Caki2 (cell line): ENCODE results near the gene PAXX. TPM values are rescaled to one million over a fixed set of nuclear protein-coding genes. Genes with fewer than 3 reads are reported as not detected.

Experiments
- DNase-seq: peaks from one replicate; pipeline ENCODE4 v3.0.0-alpha.2; 2015; ENCODE audit warnings: low read depth
- in situ Hi-C: cut with HindIII; loops from 2 replicates; pipeline ENCODE4 v1.10.0; 2016; ENCODE audit warnings: low sequenced_read_pairs, low pct_unique_long_range_greater_than_20kb, mixed read lengths
- total RNA-seq: library from RNA; depleted of rRNA; stranded (reverse); fragments of >200 nt; shearing (Covaris generic); gene quantifications from 2 replicates; pipeline ENCODE4 v1.2.3, GENCODE V29; 2014; ENCODE audit warnings: low replicate concordance; rRNA removed

PAXX gene
- total RNA-seq, 1 experiment from 2014 or later, result 137 TPM

DNA sequence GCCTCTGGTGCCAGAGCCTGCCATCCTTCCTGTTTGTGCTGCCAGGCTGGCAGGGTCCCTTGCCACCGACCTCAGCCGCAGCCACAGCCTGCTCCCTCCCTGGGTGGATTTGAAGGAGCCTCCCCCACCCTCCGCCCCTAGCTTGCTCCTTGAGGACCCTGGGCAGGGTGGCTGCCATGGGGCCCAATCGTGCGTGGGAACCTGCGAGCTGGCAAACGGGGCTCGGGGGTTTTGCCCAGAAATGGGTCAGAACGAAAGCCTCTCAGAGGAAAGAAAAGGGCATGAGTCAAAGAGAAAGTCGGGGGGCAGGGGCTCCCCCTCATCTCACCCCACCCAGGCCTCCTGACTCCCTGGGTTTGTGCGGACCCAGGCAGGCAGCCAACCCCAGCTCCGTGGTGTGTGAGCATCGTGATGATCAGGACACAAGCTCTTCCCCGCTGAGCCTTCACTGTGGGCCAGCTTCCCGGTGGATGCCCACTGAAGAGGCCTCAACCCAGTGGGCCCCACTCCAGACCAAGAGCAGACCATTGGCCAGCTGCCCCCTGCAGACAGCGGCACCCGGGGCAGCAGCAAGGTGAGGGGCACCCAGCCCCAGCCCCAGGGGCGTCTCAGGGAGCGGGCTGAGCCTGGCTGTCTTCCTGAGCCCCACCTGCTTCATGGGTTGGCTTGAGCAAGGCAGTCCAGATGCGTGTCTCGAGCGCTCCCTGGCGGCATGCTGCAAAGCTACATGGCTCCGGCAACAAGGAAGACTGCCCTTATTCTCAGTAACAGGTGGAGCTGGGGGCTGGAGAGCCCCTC, 42.7 kb downstream of the PAXX start:
- DNase-seq, result peak; percentile 58
- in situ Hi-C loops, result no loop called here

- no peak for DNase-seq
- in situ Hi-C loops, result no loop called here
Measured at GRCh38 chr9:137035507-137035834, 43.2 kb downstream of the PAXX start.

DNA sequence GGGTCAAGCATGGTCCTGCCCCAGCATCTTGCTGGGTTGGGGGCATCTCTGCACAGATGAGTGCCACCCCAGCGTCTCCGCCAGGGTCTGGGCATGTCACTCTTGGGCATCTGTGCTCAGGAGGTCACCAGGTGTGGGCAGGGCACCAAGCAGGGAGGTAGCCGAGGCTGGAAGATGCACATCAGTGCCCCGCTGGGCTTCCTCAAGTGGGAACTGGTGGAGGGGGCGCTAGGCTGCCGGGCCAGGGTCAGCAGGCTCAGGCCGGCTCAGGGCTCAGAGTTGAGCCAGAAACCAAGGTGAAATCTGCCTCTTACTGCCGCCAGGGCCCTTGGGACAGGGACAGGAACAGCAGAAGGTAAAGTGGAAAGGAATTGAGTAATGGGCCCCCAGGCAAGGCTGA, 43.7 kb downstream of the PAXX start:
- no peak for DNase-seq
- in situ Hi-C loops, result no loop called here

- in situ Hi-C loops, result no loop called here
- DNase-seq, result no peak
Measured at GRCh38 chr9:137037035-137037434, 44.8 kb downstream of the PAXX start.

DNA sequence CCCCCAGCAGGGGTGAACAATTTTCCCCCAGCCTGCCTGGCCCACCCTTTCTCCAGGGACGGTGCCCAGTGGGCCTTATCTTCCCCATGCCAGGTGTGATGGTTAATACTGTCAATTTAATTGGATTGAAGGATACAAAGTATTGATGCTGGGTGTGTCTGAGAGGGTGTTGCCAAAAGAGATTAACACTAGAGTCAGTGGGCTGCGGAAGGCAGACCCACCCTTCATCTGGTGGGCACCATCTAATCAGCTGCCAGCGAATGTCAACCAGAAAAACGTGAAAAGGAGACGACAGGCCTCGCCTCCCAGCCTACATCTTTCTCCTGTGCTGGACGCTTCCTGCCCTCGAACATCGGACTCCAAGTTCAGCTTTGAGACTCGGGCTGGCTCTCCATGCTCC, 45.3 kb downstream of the PAXX start:
- DNase-seq, result no peak
- in situ Hi-C loops, result no loop called here

- in situ Hi-C loops, result no loop called here
- DNase-seq, result no peak
Measured at GRCh38 chr9:137038916-137039315, 46.7 kb downstream of the PAXX start.

DNA sequence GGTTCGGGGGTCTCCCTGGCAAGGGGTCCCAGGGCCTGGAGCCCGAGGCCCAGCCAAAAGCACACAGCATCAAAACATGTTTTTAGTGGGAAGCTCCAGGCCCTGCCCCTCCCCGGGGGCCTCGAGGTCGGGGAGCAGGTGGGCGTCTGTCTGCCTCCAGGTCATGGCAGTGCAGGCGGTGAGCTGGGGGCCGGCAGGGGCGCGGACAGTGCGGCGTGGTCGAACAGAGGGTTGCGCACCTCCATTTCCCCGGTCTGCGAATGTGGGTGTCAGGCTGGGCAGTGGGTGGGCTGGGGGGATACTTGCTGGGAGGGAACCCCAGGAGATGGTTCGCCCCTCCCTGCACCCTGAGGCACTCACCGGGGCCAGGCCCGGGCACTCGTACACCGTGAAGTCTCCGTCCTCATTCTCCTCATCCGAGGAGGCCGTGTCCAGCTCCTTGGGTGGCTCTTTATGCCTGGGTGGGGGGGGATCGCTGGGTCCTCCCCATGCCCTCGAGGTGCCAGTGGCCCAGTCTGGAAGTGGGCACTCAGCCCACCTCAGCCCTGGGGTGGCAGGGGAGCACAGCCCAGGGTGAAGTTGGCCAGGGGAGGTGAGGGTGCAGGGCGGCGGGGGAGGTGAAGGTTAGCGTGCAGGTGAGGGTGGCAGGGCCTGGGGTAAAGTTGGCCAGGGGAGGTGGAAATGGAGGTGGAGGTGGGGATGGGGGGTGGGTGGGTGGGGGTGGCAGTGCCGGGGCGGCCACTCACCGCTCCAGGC, 47.6 kb downstream of the PAXX start:
- DNase-seq, result no peak
- in situ Hi-C loops, result no loop called here

DNA sequence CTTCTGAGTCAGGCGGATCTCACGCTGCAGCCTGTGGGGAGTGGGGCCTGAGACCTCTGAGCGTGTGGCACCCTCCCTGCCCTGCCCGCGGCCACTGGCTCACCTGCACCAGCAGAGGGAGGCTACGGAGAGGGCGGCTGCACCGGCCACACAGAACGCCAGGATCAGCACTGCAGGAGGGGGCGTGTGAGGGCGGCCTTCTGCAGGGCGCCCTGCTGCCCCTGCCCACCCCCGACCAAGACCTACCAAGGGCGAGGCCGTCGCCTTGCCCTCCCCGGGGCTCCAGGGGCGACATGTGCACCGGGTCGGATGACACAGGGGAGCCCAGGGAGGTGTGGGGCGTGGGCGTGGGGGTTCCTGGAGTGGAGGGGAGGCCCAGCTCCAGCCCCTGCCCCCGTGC, 48.3 kb downstream of the PAXX start:
- in situ Hi-C loops, result no loop called here
- DNase-seq, result no peak

- DNase-seq, result no peak
- in situ Hi-C loops, result no loop called here
Measured at GRCh38 chr9:137041124-137041523, 48.9 kb downstream of the PAXX start.

- in situ Hi-C loops, result no loop called here
- no peak for DNase-seq
Measured at GRCh38 chr9:137042751-137043727, 50.8 kb downstream of the PAXX start.

Other genes with a start within 250 kb of the PAXX start
- gene LCN10, start 249.5 kb upstream of the PAXX start, total RNA-seq, result not detected in 2 replicates
- gene LCN6, start 243.9 kb upstream of the PAXX start, total RNA-seq, result not detected in 2 replicates
- gene LCN8, start 234.2 kb upstream of the PAXX start, total RNA-seq, result not detected in 2 replicates
- gene LCN15, start 227.9 kb upstream of the PAXX start, total RNA-seq, result not detected in 2 replicates
- 230 and 313 TPM in 2 replicates for gene TMEM141, start 201.1 kb upstream of the PAXX start, total RNA-seq
- gene CCDC183, start 196.1 kb upstream of the PAXX start, total RNA-seq, result 1.1 TPM in 1 of 2 replicates, not detected in the other
- 103 and 104 TPM in 2 replicates for gene RABL6, start 184.5 kb upstream of the PAXX start, total RNA-seq
- gene AJM1, start 149.9 kb upstream of the PAXX start, total RNA-seq, result 1.3 and 1.7 TPM in 2 replicates
- 125 and 127 TPM in 2 replicates for gene PHPT1, start 143.0 kb upstream of the PAXX start, total RNA-seq
- 0.17 TPM in 2 replicates for gene MAMDC4, start 140.1 kb upstream of the PAXX start, total RNA-seq
- 460 and 494 TPM in 2 replicates for gene EDF1, start 126.1 kb upstream of the PAXX start, total RNA-seq
- gene TRAF2, start 105.9 kb upstream of the PAXX start, total RNA-seq, result 61.9 and 67.0 TPM in 2 replicates
- 139 and 152 TPM in 2 replicates for gene FBXW5, start 47.7 kb upstream of the PAXX start, total RNA-seq
- not detected in 2 replicates for gene C8G, start 47.2 kb upstream of the PAXX start, total RNA-seq
- gene LCN12, start 40.1 kb upstream of the PAXX start, total RNA-seq, result not detected in 2 replicates
- gene PTGDS, start 14.9 kb upstream of the PAXX start, total RNA-seq, result not detected in 2 replicates
- not detected in 2 replicates for gene LCNL1, start 9.4 kb upstream of the PAXX start, total RNA-seq
- not detected in 2 replicates for gene CLIC3, start 4.1 kb downstream of the PAXX start, total RNA-seq
- gene ABCA2, start 35.8 kb downstream of the PAXX start, total RNA-seq, result 19.0 and 23.5 TPM in 2 replicates
- gene FUT7, start 39.7 kb downstream of the PAXX start, total RNA-seq, result not detected in 2 replicates
- gene NPDC1, start 53.8 kb downstream of the PAXX start, total RNA-seq, result 31.8 and 45.1 TPM in 2 replicates
- gene ENTPD2, start 61.6 kb downstream of the PAXX start, total RNA-seq, result not detected in 2 replicates
- 51.2 and 55.0 TPM in 2 replicates for gene SAPCD2, start 78.1 kb downstream of the PAXX start, total RNA-seq
- 2.1 and 2.3 TPM in 2 replicates for gene UAP1L1, start 85.1 kb downstream of the PAXX start, total RNA-seq
- 52.2 and 79.4 TPM in 2 replicates for gene MAN1B1, start 94.6 kb downstream of the PAXX start, total RNA-seq
- 118 and 163 TPM in 2 replicates for gene DPP7, start 122.3 kb downstream of the PAXX start, total RNA-seq
- not detected in 2 replicates for gene GRIN1, start 146.7 kb downstream of the PAXX start, total RNA-seq
- 1.8 and 3.0 TPM in 2 replicates for gene LRRC26, start 177.6 kb downstream of the PAXX start, total RNA-seq
- not detected in 2 replicates for gene TMEM210, start 179.6 kb downstream of the PAXX start, total RNA-seq
- 38.2 and 94.6 TPM in 2 replicates for gene ANAPC2, start 196.1 kb downstream of the PAXX start, total RNA-seq
- gene SSNA1, start 196.3 kb downstream of the PAXX start, total RNA-seq, result 163 and 166 TPM in 2 replicates
- gene TPRN, start 208.3 kb downstream of the PAXX start, total RNA-seq, result 13.9 and 15.2 TPM in 2 replicates
- 57.6 and 83.9 TPM in 2 replicates for gene TMEM203, start 213.2 kb downstream of the PAXX start, total RNA-seq
- 8.1 and 8.3 TPM in 2 replicates for gene NDOR1, start 213.3 kb downstream of the PAXX start, total RNA-seq
- not detected in 2 replicates for gene RNF208, start 229.8 kb downstream of the PAXX start, total RNA-seq
- 0.61 and 12.7 TPM in 2 replicates for gene CYSRT1, start 232.8 kb downstream of the PAXX start, total RNA-seq
- not detected in 2 replicates for gene RNF224, start 235.1 kb downstream of the PAXX start, total RNA-seq
- not detected in 2 replicates for gene SLC34A3, start 238.5 kb downstream of the PAXX start, total RNA-seq
- 909 and 1,000 TPM in 2 replicates for gene TUBB4B, start 248.9 kb downstream of the PAXX start, total RNA-seq